ENCODE data around the gene ATXN1.

DNA sequence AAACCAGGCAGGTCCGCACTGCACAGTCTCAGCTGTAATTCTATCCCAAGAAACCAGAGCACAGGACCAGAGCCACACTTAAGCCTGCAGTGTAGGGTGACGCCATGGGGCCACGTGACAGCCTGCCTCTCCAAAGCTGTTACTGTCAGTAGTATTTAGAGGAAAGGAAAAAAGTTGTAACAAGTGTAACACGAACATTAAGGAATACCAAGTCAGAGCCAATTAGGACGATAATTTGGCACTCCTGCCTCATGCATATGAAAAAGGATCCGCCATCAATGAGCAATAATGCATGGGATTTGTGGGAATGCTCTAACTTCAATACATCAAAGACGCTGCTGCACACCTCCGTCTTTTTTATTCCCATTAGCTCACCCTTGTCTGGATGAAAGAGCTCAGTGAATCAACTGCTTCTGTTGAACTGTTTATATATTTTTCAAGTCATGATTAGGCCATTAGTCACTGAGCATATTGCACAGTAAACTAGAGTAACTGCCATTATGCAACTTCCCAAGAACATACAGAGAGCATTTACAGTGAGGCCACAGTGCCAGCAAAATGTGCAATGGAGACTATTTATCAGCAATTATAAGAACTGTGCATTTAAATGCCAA lies 79.9 kb downstream of the ATXN1 start:
- no peak for TF ChIP-seq GATA3 (IDR thresholded peaks at IDR 0.05; ENCODE audit: low read depth, low read length)
- no peak for TF ChIP-seq GATA2 (IDR thresholded peaks at IDR 0.05; ENCODE audit: low read depth, low read length)
